K562 (cell line): ENCODE data around the gene DPH6. TPM values are rescaled to one million over a fixed set of nuclear protein-coding genes. Genes with fewer than 3 reads are reported as not detected.

Source experiments
- ATAC-seq: fragments of 200-7000 bp; cut with Tn5 transposase; 3 replicates; pipeline ENCODE4 v1.9.1; 2020; ENCODE audit warnings: moderate library complexity
- BruUV-seq: library from RNA; stranded (reverse); fragments of 400-500 nt; replicated peaks from 2 replicates; lab custom pipeline; 2021; lab: Mats Ljungman, UMichigan
- CTCF ChIA-PET: fragments of 300-600 bp; formaldehyde crosslinking; extraction: SDS; loops from one replicate; lab custom pipeline; 2021; ENCODE audit warnings: low intra/inter-chr PET ratio; lab: Yijun Ruan, JAX
- POLR2A ChIA-PET: fragments of 300-600, 350-650 bp; sonication (Branson Sonifier 250); formaldehyde crosslinking; extraction: SDS; loops from one replicate; lab custom pipeline; 2021; ENCODE audit warnings: antibody characterized with exemption, inconsistent platforms; lab: Yijun Ruan, JAX
- DNase-seq, 4 experiments: peaks; one replicate each; pipeline versions ENCODE4 v3.0.0 to v3.0.0-alpha.2; 2011 to 2018; ENCODE audit warnings: low spot score in 3 of 4, mixed read lengths in 3 of 4; ENCODE audit errors: extremely low read depth in 1 of 4
- FAIRE-seq: peaks from 2 replicates; lab custom pipeline; 2011; peaks lifted over from hg19 to GRCh38; lab: Jason Lieb, UNC
- H2AFZ ChIP-seq: 2 replicates; pipeline ENCODE4 v1.6.0; 2011; ENCODE audit warnings: low read depth, low read length, control low read depth, inconsistent platforms
- H3K27ac ChIP-seq: fragments of 200-600 bp; 3 replicates; pipeline ENCODE4 v1.8.0; 2011; ENCODE audit warnings: low read depth, mild to moderate bottlenecking, control low read depth, inconsistent platforms, low read length, moderate library complexity, mixed read lengths; ENCODE audit errors: extremely low read depth
- H3K27me3 ChIP-seq, 2 experiments: fragments of 300-600 bp in 1 of 2; 2 replicates in 1 of 2; 3 replicates in 1 of 2; pipeline versions ENCODE4 v1.6.0 to v1.8.0; 2011; ENCODE audit warnings: inconsistent platforms in 2 of 2, low read length in 2 of 2, mild to moderate bottlenecking in 1 of 2, mixed read lengths in 1 of 2, moderate library complexity in 1 of 2; ENCODE audit not compliant: control insufficient read depth in 2 of 2, insufficient read depth in 2 of 2
- H3K36me3 ChIP-seq: fragments of 300-600 bp; 3 replicates; pipeline ENCODE4 v1.8.0; 2011; ENCODE audit warnings: mild to moderate bottlenecking, low read length, inconsistent platforms; ENCODE audit not compliant: control insufficient read depth, insufficient read depth
- H3K4me1 ChIP-seq, 2 experiments: fragments of 200-600 bp in 1 of 2; replicated peaks in 1 of 2; 2 replicates in 1 of 2; 3 replicates in 1 of 2; pipeline versions ENCODE4 v1.5.1 to v1.8.0; 2011; ENCODE audit warnings: inconsistent platforms in 2 of 2, low read length in 2 of 2, mild to moderate bottlenecking in 1 of 2, mixed read lengths in 1 of 2, moderate library complexity in 1 of 2; ENCODE audit not compliant: control insufficient read depth in 2 of 2, insufficient read depth in 2 of 2
- H3K4me2 ChIP-seq: 2 replicates; pipeline ENCODE4 v1.6.1; 2011; ENCODE audit warnings: low read length, control low read depth, inconsistent platforms, mixed read lengths; ENCODE audit not compliant: insufficient read depth
- H3K4me3 ChIP-seq: fragments of 200-600 bp; sonication (generic), shearing (Covaris generic); 2 replicates; pipeline ENCODE4 v1.5.1; 2016; ENCODE audit warnings: control low read depth, inconsistent platforms
- H3K79me2 ChIP-seq: fragments of 200-600 bp; 3 replicates; pipeline ENCODE4 v1.8.0; 2011; ENCODE audit warnings: low read length, inconsistent platforms; ENCODE audit not compliant: control insufficient read depth, insufficient read depth
- H3K9ac ChIP-seq, 2 experiments: 2 replicates each; pipeline versions ENCODE4 v1.6.0 to v1.6.1; 2011; ENCODE audit warnings: low read depth in 2 of 2, low read length in 2 of 2, control low read depth in 1 of 2, inconsistent platforms in 1 of 2, mild to moderate bottlenecking in 1 of 2, mixed read lengths in 1 of 2; ENCODE audit not compliant: insufficient read depth in 1 of 2
- H3K9me1 ChIP-seq: one replicate; pipeline ENCODE4 v1.6.0; 2011; ENCODE audit warnings: inconsistent platforms, mild to moderate bottlenecking, low read length, moderate library complexity; ENCODE audit not compliant: control insufficient read depth, insufficient read depth
- H3K9me3 ChIP-seq: replicated peaks from 2 replicates; pipeline ENCODE4 v1.5.1; 2011; ENCODE audit warnings: low read depth, low read length, inconsistent platforms; ENCODE audit not compliant: control insufficient read depth, insufficient read depth
- H4K20me1 ChIP-seq: replicated peaks from 2 replicates; pipeline ENCODE4 v1.6.1; 2011; ENCODE audit warnings: low read length, inconsistent platforms, mixed read lengths; ENCODE audit not compliant: control insufficient read depth, insufficient read depth
- ARNT ChIP-seq, 2 experiments: fragments of 450-650 bp; IDR thresholded peaks; 2 replicates each; pipeline ENCODE4 v1.6.1; 2016; ENCODE audit warnings: mild to moderate bottlenecking in 1 of 2
- CCAR2 ChIP-seq: fragments of 200-400 bp; formaldehyde crosslinking; IDR thresholded peaks from 2 replicates; pipeline ENCODE4 v1.6.1; 2017; ENCODE audit warnings: mild to moderate bottlenecking, low read depth, low read length
- DPF2 ChIP-seq: fragments of 450-650 bp; IDR thresholded peaks from 2 replicates; pipeline ENCODE4 v1.6.1; 2016
- EHMT2 ChIP-seq: fragments of 450-650 bp; IDR thresholded peaks from 2 replicates; pipeline ENCODE4 v1.6.1; 2018; ENCODE audit warnings: antibody characterized with exemption
- GTF2F1 ChIP-seq: IDR thresholded peaks from 2 replicates; pipeline ENCODE4 v1.6.1; 2011; ENCODE audit warnings: low read depth, low read length, improper control_type of control experiment
- HDAC1 ChIP-seq, 2 experiments: fragments of 450-650 bp; IDR thresholded peaks; 2 replicates each; pipeline ENCODE4 v1.6.1; 2016 to 2017; ENCODE audit warnings: inconsistent platforms in 1 of 2, mild to moderate bottlenecking in 1 of 2, moderate library complexity in 1 of 2
- NFIC ChIP-seq: fragments of 450-650 bp; IDR thresholded peaks from 2 replicates; pipeline ENCODE4 v1.6.1; 2017; ENCODE audit warnings: mild to moderate bottlenecking, inconsistent platforms
- POLR2AphosphoS5 ChIP-seq: IDR thresholded peaks from 2 replicates; pipeline ENCODE4 v1.6.1; 2011; ENCODE audit warnings: mild to moderate bottlenecking, low read depth, low read length, moderate library complexity; ENCODE audit not compliant: control insufficient read depth, insufficient read depth
- PTBP1 ChIP-seq: fragments of 200-400 bp; formaldehyde crosslinking; IDR thresholded peaks from 2 replicates; pipeline ENCODE4 v1.6.1; 2017; ENCODE audit warnings: low read depth, low read length
- RBFOX2 ChIP-seq: fragments of 200-400 bp; formaldehyde crosslinking; IDR thresholded peaks from 2 replicates; pipeline ENCODE4 v1.6.1; 2017; ENCODE audit warnings: low read depth, mild to moderate bottlenecking, low read length, moderate library complexity
- RBM39 ChIP-seq: fragments of 200-400 bp; formaldehyde crosslinking; optimal IDR thresholded peaks from 2 replicates; pipeline ENCODE3; 2018; ENCODE audit warnings: low read depth, low read length
- SIRT6 ChIP-seq: IDR thresholded peaks from one replicate; pipeline ENCODE4 v1.6.1; 2012; ENCODE audit warnings: low read depth, mild to moderate bottlenecking, control low read depth, inconsistent platforms, low read length, moderate library complexity
- SREBF1 ChIP-seq: fragments of 150-350 bp; IDR thresholded peaks from 2 replicates; pipeline ENCODE4 v1.6.1; 2014; ENCODE audit warnings: antibody characterized with exemption, low read depth, low read length, borderline replicate concordance
- TBP ChIP-seq: optimal IDR thresholded peaks from 2 replicates; pipeline ENCODE3; 2011; ENCODE audit warnings: low read depth, low read length, improper control_type of control experiment
- TOE1 ChIP-seq, 2 experiments: fragments of 450-650 bp in 1 of 2; sonication (generic) in 1 of 2; formaldehyde crosslinking in 1 of 2; IDR thresholded peaks; 2 replicates each; pipeline versions ENCODE4 v1.7.1 to v1.8.0; 2016 to 2022; ENCODE audit warnings: borderline replicate concordance in 2 of 2, mild to moderate bottlenecking in 2 of 2, antibody characterized with exemption in 1 of 2, inconsistent platforms in 1 of 2, low read depth in 1 of 2, missing genetic modification reagents in 1 of 2, moderate library complexity in 1 of 2
- XRCC4 ChIP-seq: IDR thresholded peaks from one replicate; pipeline ENCODE4 v1.6.1; 2011; ENCODE audit not compliant: insufficient read depth, insufficient read length; ENCODE audit errors: extremely low read depth
- ZNF253 ChIP-seq: fragments of 250-450 bp; sonication (Bioruptor Pico); conservative IDR thresholded peaks from 2 replicates; pipeline ENCODE4 v1.6.1; 2021; ENCODE audit warnings: mild to moderate bottlenecking
- ZNF384 ChIP-seq: IDR thresholded peaks from 2 replicates; pipeline ENCODE4 v1.6.1; 2012; ENCODE audit warnings: low read depth, low read length, improper control_type of control experiment
- ZNF444 ChIP-seq: fragments of 250-450 bp; sonication (Bioruptor Pico); IDR thresholded peaks from 2 replicates; pipeline ENCODE4 v1.4.0; 2020; ENCODE audit warnings: mild to moderate bottlenecking, moderate library complexity
- ZNF586 ChIP-seq: fragments of 450-650 bp; formaldehyde crosslinking; conservative IDR thresholded peaks from 2 replicates; pipeline ENCODE4 v1.4.0; 2020; ENCODE audit warnings: mild to moderate bottlenecking, moderate library complexity
- WGBS: fragments of 100-300 bp; shearing (Covaris generic); methylation state at CpG from one replicate; pipeline ENCODE4 v1.1.6; 2016; ENCODE audit warnings: low coverage, mixed read lengths; ENCODE audit not compliant: insufficient coverage; ENCODE audit errors: missing lambda C conversion rate; 5-methylcytosine and 5-hydroxymethylcytosine counted together
- in situ Hi-C: fragments of 300-500 bp; cut with MboI; formaldehyde crosslinking; loops from 4 replicates; pipeline ENCODE4 v1.15.0; 2018; ENCODE audit warnings: inconsistent platforms, mixed read lengths
- intact Hi-C: fragments of 100-400 bp; cut with micrococcal nuclease; formaldehyde crosslinking; loops from 2 replicates; pipeline ENCODE4 v1.14.2; 2022
- polyA plus RNA-seq, 8 experiments: library from polyadenylated mRNA; depleted of rRNA in 4 of 8; stranded (reverse) in 5 of 8; unstranded in 3 of 8; fragments of >200 nt; fragmentation: Nextera tagmentation in 2 of 8; fragmentation: Illumina TruSeq in 1 of 8; extraction: Ambion mirVana in 2 of 8; extraction: Trizol in 1 of 8; gene quantifications; 2 replicates each; pipeline versions ENCODE4 v1.2.1 to v1.2.3, GENCODE V29; 2011 to 2014; ENCODE audit warnings: inconsistent platforms in 1 of 8, missing spikeins in 1 of 8
- total RNA-seq, 7 experiments: library from RNA; depleted of rRNA in 6 of 7; stranded (reverse); fragments of >200 nt in 6 of 7; fragmentation: Illumina TruSeq in 2 of 7; extraction: Trizol in 2 of 7; gene quantifications; 2 replicates each; pipeline versions ENCODE4 v1.2.1 to v1.2.3, GENCODE V29; 2011 to 2021; ENCODE audit warnings: low replicate concordance in 1 of 7
- TF ChIP-seq, protein P1 (sequence below): fragments of 450-650 bp; formaldehyde crosslinking; IDR thresholded peaks from 2 replicates; pipeline ENCODE4 v1.4.0; 2022; ENCODE audit warnings: missing genetic modification characterization
- TF ChIP-seq, protein P2 (sequence below): fragments of 250-450 bp; sonication (Bioruptor Pico); IDR thresholded peaks from 2 replicates; pipeline ENCODE4 v1.9.0; 2021; ENCODE audit warnings: mild to moderate bottlenecking

The DPH6 gene
- total and polyA plus RNA-seq, 9 of the 15 experiments (the other 6 are each of a cell fraction or from before 2014, with no cell fraction given) = 10.1 to 69.1 (median 18.8) TPM

DNA sequence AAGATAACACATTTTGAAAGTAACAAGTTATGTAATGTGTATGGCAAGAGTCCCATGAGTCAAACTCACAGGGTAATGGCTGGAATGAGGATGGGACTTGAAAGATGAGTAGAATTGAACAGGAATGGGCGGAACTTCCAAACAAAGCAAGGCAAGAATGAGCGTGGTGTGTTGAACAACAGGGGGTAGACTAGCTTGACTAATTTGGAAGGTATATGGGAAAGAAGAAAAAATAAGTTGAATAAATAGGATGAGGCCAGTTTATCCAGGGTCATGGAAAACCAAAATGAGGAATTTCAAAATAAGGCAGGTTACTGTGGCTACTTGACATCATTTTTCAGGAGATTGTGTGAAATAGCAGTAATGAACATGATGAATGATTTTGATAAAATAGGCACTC is 2.5 kb upstream of the DPH6 start:
- in situ Hi-C loops (loop anchor here (25.0 kb wide), 1 partner anchor 1564 kb away; the partner anchor contains the start of gene MEIS2), intact Hi-C loops (loop anchor here (5.0 kb wide), 2 partner anchors 124 to 561 kb away; partner anchors contain the start of gene ZNF770)
- Histone ChIP-seq H4K20me1 (no peaks in the 10 kb centered on the region), H3K9ac (peak overlapping the region in 1 of 2 experiments; percentile 83; a peak in 2 of 4 replicates), H3K4me1 (peaks cover 17 to 38% of the 10 kb centered on the region in 2 experiments; a peak in 4 of 5 replicates), H3K4me2 (peak overlapping the region; percentile 96), H3K9me1 (no peaks in the 10 kb centered on the region), H3K27me3 (no peaks in the 10 kb centered on the region), H3K4me3 (peak overlapping the region; percentile 57; the same call in 1 of the 2 replicates), H3K9me3 (no peaks in the 10 kb centered on the region), H2AFZ (peak overlapping the region; percentile 95), H3K36me3 (no peaks in the 10 kb centered on the region), H3K27ac (peak overlapping the region; percentile 97), H3K79me2 (peaks cover 34% of the 10 kb centered on the region)
- ChIA-PET POLR2A (interaction anchor here (0.6 to 3.1 kb wide), 4 partner anchors 9 to 203 kb away, joined by 4 to 24 read pairs (median 6); no protein-coding TSS in a partner anchor), CTCF (no interaction called here)
- ATAC-seq = no peak
- 30% methylated on average over 2 of the region's 2 CpGs for WGBS
- FAIRE-seq = no peak
- DNase-seq = peak in 3 of 4 experiments; percentile 12 to 57 (median 18)
- no TSS peak for BruUV-seq
- TF ChIP-seq SREBF1 = no peak
- TF ChIP-seq EHMT2 = 0 out of 2 replicates have a peak, but pooled peaks have one; percentile 18
- TF ChIP-seq, protein P1, sequence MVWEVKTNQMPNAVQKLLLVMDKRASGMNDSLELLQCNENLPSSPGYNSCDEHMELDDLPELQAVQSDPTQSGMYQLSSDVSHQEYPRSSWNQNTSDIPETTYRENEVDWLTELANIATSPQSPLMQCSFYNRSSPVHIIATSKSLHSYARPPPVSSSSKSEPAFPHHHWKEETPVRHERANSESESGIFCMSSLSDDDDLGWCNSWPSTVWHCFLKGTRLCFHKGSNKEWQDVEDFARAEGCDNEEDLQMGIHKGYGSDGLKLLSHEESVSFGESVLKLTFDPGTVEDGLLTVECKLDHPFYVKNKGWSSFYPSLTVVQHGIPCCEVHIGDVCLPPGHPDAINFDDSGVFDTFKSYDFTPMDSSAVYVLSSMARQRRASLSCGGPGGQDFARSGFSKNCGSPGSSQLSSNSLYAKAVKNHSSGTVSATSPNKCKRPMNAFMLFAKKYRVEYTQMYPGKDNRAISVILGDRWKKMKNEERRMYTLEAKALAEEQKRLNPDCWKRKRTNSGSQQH = peak; percentile 87
- TF ChIP-seq ARNT (IDR thresholded peaks at IDR 0.05) = peak in 1 of 2 experiments; percentile 27; a peak in 1 of 4 replicates
- TF ChIP-seq PTBP1 = no peak
- no peak for TF ChIP-seq SIRT6
- TF ChIP-seq RBM39 = no peak
- 0 out of 2 replicates have a peak, but pooled peaks have one; percentile 15 for TF ChIP-seq NFIC
- no peak for TF ChIP-seq XRCC4
- TF ChIP-seq, protein P2, sequence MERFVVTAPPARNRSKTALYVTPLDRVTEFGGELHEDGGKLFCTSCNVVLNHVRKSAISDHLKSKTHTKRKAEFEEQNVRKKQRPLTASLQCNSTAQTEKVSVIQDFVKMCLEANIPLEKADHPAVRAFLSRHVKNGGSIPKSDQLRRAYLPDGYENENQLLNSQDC (CRISPR knock-in tag) = peak; percentile 65
- TF ChIP-seq TOE1 (IDR thresholded peaks at IDR 0.05; ENCODE audit: borderline replicate concordance) = 0 out of 2 replicates have a peak, but pooled peaks have one; percentile 28
- no peak for TF ChIP-seq TOE1 (CRISPR knock-in tag; IDR thresholded peaks at IDR 0.05; ENCODE audit: borderline replicate concordance, low read depth)
- no peak for TF ChIP-seq ZNF384
- TF ChIP-seq ZNF444 (CRISPR knock-in tag) = 0 out of 2 replicates have a peak, but pooled peaks have one; percentile 45
- 0 out of 2 replicates have a peak, but pooled peaks have one; percentile 16 for TF ChIP-seq DPF2
- peak; percentile 39; the same call in 1 of the 2 replicates for TF ChIP-seq RBFOX2
- TF ChIP-seq TBP = peak; percentile 39
- no peak for TF ChIP-seq CCAR2
- TF ChIP-seq HDAC1 (IDR thresholded peaks at IDR 0.05) = no peak
- peak; percentile 44; the same call in 1 of the 2 replicates for TF ChIP-seq POLR2AphosphoS5
- 0 out of 2 replicates have a peak, but pooled peaks have one; percentile 70 for TF ChIP-seq ZNF586 (CRISPR knock-in tag)
- TF ChIP-seq ZNF253 = 0 out of 2 replicates have a peak, but pooled peaks have one; percentile 43
- TF ChIP-seq GTF2F1 = no peak
